ENCODE measurements around the gene S1PR5. TPM values are rescaled to one million over a fixed set of nuclear protein-coding genes. Genes with fewer than 3 reads are reported as not detected.
"Not testable (repeated sequence)": the region's sequence is repeated elsewhere in the genome, so short reads cannot be mapped to it uniquely, and the experiment has no call there.

S1PR5 gene
- total and polyA plus RNA-seq, 2 of the 8 experiments (the other 6 are each of a cell fraction or from before 2014, with no cell fraction given), result 2.4 to 8.6 TPM

- H3K18ac ChIP-seq (ENCODE audit: extremely low read depth, low read length); H3K56ac ChIP-seq (replicated peaks; ENCODE audit: insufficient read length, low read depth, low read length); H4K20me1 ChIP-seq (replicated peaks in 1 of 2; ENCODE audit: control insufficient read depth in 1 of 2, insufficient read depth in 2 of 2, low read length in 2 of 2); H3K27ac ChIP-seq (ENCODE audit: low read depth, low read length); FAIRE-seq; H3K4me2 ChIP-seq (ENCODE audit: insufficient read depth in 1 of 2, low read depth in 2 of 2, low read length in 2 of 2); H3K4ac ChIP-seq (replicated peaks; ENCODE audit: insufficient read length, low read depth, low read length); H2AK5ac ChIP-seq (ENCODE audit: low read depth, low read length); H3K23me2 ChIP-seq (ENCODE audit: low read depth, low read length); H3K79me2 ChIP-seq (ENCODE audit: control insufficient read depth in 1 of 2, insufficient read depth in 2 of 2, low read length in 2 of 2); H3K9ac ChIP-seq (replicated peaks in 1 of 4; ENCODE audit: extremely low read depth in 1 of 4, low read depth in 3 of 4, low read length in 3 of 4); H2BK5ac ChIP-seq (ENCODE audit: low read depth, low read length); H3K4me3 ChIP-seq (ENCODE audit: extremely low read depth in 1 of 4, insufficient read depth in 2 of 4, low read depth in 3 of 4, low read length in 4 of 4); H2BK12ac ChIP-seq (ENCODE audit: low read depth, low read length); H3K36me3 ChIP-seq (ENCODE audit: control insufficient read depth in 2 of 4, insufficient read depth in 4 of 4, low read length in 3 of 4); H2BK15ac ChIP-seq (ENCODE audit: low read length); H4K91ac ChIP-seq (replicated peaks; ENCODE audit: insufficient read length, low read length); H3K27me3 ChIP-seq (replicated peaks in 1 of 4; ENCODE audit: control insufficient read depth in 3 of 4, extremely low read depth in 1 of 4, insufficient read depth in 3 of 4, low read length in 3 of 4); H2BK20ac ChIP-seq (ENCODE audit: low read length); H3K9me3 ChIP-seq (ENCODE audit: insufficient read depth in 2 of 2, low read depth in 1 of 2, low read length in 1 of 2); H3K79me1 ChIP-seq (ENCODE audit: low read depth, low read length); H4K8ac ChIP-seq (ENCODE audit: extremely low read depth, insufficient read depth, low read length); H2AFZ ChIP-seq (ENCODE audit: low read length); H4K5ac ChIP-seq (ENCODE audit: insufficient read length, low read depth, low read length); POLR2A ChIA-PET (ENCODE audit: partially characterized antibody); DNase-seq (ENCODE audit: low read depth in 1 of 2, low spot score in 2 of 2); H2BK120ac ChIP-seq (replicated peaks; ENCODE audit: low read depth, low read length); H3K23ac ChIP-seq (ENCODE audit: insufficient read length); H3K4me1 ChIP-seq (replicated peaks in 1 of 4; ENCODE audit: control insufficient read depth in 3 of 4, insufficient read depth in 4 of 4, low read length in 3 of 4); H3K14ac ChIP-seq (ENCODE audit: insufficient read length): not testable (repeated sequence)
- WGBS, 2 experiments (ENCODE audit: extremely low coverage in 1 of 2, insufficient coverage in 1 of 2, insufficient read length in 1 of 2, insufficient replicate concordance in 2 of 2, low coverage in 1 of 2, low lambda C conversion rate in 2 of 2, missing lambda C conversion rate in 1 of 2), result 91% methylated on average over 9 of the region's 9 CpGs; no CpG with 5 or more reads in 1 of the 2 experiments
- CTCF ChIA-PET (ENCODE audit: partially characterized antibody), result interaction anchor here (0.6 to 1.7 kb wide), 2 partner anchors 9 to 45 kb away, joined by 3 to 5 read pairs; no protein-coding TSS in a partner anchor
Observed at GRCh38 chr19:10539016-10539415, 21.8 kb upstream of the S1PR5 start.

Measured in H1 (cell line).